ES-I3 (cell line): ENCODE results near the gene CTCF.
A peak's percentile ranks its signal among the peaks of the same experiment; 100 is the strongest.
"Not testable (repeated sequence)": the region's sequence is repeated elsewhere in the genome, so short reads cannot be mapped to it uniquely, and the experiment has no call there.

Source experiments
- H3K36me3 ChIP-seq: 2 replicates; pipeline ENCODE4 v1.6.1; 2013; ENCODE audit warnings: mild to moderate bottlenecking, low read length, control low read depth, moderate library complexity; ENCODE audit not compliant: insufficient read depth
- H3K4me1 ChIP-seq: 2 replicates; pipeline ENCODE4 v1.6.1; 2013; ENCODE audit warnings: mild to moderate bottlenecking, control low read depth, low read length; ENCODE audit not compliant: insufficient read depth
- H3K9ac ChIP-seq: 2 replicates; pipeline ENCODE4 v1.6.1; 2013; ENCODE audit warnings: low read depth, mild to moderate bottlenecking, low read length, moderate library complexity
- H3K9me3 ChIP-seq: 2 replicates; pipeline ENCODE4 v1.6.1; 2013; ENCODE audit warnings: mild to moderate bottlenecking, low read length, moderate library complexity; ENCODE audit not compliant: control insufficient read depth, insufficient read depth

Gene CTCF, protein sequence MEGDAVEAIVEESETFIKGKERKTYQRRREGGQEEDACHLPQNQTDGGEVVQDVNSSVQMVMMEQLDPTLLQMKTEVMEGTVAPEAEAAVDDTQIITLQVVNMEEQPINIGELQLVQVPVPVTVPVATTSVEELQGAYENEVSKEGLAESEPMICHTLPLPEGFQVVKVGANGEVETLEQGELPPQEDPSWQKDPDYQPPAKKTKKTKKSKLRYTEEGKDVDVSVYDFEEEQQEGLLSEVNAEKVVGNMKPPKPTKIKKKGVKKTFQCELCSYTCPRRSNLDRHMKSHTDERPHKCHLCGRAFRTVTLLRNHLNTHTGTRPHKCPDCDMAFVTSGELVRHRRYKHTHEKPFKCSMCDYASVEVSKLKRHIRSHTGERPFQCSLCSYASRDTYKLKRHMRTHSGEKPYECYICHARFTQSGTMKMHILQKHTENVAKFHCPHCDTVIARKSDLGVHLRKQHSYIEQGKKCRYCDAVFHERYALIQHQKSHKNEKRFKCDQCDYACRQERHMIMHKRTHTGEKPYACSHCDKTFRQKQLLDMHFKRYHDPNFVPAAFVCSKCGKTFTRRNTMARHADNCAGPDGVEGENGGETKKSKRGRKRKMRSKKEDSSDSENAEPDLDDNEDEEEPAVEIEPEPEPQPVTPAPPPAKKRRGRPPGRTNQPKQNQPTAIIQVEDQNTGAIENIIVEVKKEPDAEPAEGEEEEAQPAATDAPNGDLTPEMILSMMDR

DNA sequence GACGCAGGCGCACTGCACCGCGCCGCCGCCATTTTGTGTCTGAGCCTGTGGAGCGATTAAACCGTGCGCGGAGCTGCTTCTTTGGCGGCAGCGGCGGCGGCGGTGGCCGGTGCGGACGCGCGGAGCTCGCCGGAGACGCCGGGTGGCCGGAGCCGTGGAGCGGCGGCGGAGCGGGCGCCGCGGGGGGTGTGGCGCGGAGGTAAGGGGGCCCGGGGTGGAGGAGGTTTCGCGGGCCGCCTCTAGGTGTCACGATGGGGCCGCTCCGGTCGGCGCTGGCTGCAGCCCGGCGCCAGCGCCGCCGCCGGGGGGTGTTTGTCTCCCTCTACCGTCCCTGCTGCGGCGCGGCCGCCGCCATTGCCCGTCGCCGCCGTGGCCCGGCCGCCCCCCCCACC lies at the start of gene CTCF:
TSS of gene CTCF (plus strand) at position 1 of the 392 bp plus-strand sequence. CDS start 48,307 bp downstream, outside the sequence.
- Histone ChIP-seq H3K36me3 (no peaks in the 10 kb centered on the region), H3K9ac (peak within 1 kb of the TSS; percentile 91), H3K9me3 (no peaks in the 10 kb centered on the region), H3K4me1 (0 out of 2 replicates have a peak, but pooled peaks cover 4% of the 10 kb centered on the region)

DNA sequence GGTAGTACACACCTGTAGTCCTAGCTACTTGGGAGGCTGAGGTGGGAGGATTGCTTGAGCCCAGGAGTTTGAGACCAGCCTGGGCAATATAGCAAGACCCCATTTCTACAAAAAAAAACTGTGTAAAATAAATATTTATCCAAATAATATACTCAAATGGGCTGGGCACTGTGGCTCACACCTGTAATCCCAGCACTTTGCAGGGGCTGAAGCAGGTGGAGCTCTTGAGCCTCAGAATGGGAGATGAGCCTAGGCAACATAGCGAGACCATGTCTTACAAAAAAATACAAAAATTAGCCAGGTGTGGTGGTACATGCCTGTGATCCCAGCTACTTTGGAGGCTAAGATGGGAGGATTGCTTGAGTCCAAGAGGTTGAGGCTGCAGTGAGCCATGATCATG lies 48.4 kb upstream of the CTCF start:
- H3K9me3 ChIP-seq, H3K36me3 ChIP-seq, H3K9ac ChIP-seq, H3K4me1 ChIP-seq: not testable (repeated sequence)

DNA sequence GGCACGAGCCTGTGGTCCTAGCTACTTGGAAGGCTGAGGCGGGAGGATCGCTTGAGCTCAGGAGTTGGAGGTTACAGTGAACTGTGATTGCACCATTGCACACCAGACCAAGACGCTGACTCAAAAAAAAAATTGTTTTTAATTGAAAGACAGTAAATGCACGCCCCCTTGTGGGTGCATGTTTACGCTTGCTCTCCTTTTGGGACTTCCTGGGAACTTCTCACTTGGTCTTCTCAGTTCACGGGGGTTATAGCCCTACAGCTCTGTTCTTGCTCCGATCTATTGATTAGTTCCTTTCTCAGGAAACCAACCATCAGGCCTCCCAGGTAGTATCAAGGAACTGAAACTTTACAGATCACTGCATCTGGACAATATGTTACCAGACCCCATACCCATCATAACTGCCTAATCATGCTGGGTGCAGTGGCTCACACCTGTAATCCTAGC lies 47.9 kb upstream of the CTCF start:
- Histone ChIP-seq H3K9me3 (no peaks in the 10 kb centered on the region), H3K4me1 (no peaks in the 10 kb centered on the region; the same call in 1 of the 2 replicates), H3K9ac (no peak overlapping the region), H3K36me3 (no peaks in the 10 kb centered on the region)

- Histone ChIP-seq H3K9me3 (no peaks in the 10 kb centered on the region), H3K4me1 (no peaks in the 10 kb centered on the region; the same call in 1 of the 2 replicates), H3K9ac (no peak overlapping the region), H3K36me3 (no peaks in the 10 kb centered on the region)
Measured at GRCh38 chr16:67516296-67517154, 45.8 kb upstream of the CTCF start.

DNA sequence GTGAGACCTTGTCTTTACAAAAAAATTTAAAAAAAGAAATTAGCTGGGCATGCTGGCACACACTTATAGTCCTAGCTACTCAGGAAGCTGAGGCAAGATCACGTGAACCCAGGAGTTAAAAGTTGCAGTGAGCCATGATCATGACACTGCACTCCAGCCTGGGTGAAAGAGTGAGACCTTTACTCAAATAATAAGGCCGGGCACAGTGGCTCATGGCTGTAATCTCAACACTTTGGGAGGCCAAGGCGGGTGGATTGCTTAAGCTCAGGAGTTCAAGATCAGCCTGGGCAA lies 45.2 kb upstream of the CTCF start:
- Histone ChIP-seq H3K9ac (no peak overlapping the region), H3K36me3 (no peaks in the 10 kb centered on the region), H3K4me1 (no peaks in the 10 kb centered on the region; the same call in 1 of the 2 replicates), H3K9me3 (no peaks in the 10 kb centered on the region)

DNA sequence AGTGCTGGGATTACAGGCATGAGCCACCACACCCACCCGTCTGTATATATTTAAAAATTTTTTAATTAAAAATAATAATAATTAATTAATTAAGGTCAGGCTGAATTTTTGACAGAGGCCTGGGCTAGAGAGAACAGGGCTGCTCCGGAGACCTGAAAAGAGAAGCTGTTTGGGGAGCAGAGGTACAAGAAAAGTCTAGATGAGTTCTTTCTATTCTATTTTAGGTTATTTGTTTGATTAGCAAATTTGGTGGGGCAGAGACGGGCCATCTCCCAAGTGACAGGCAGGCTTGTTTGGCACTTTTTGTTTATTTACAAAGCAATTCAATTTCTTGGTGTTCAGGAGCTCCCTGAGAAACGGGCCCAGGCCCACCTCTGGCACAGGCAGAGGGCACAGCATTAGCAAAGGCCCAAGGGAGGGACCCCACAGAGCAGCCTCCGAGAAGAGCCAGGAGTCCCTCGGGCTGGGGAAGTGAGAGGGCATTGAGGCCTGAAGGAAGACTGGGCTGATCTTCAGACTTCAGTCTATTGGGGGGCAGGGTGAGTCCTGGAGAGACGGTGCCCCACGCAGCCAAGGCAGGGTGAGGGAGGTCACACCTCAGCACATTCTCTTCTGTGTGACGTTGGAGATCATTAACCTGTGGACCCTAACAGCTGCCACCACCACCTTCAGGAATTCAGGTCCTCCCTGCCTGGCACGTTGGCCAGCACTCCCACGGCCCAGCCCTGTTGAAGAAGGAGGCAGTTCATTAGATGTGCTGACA lies 44.5 kb upstream of the CTCF start:
- Histone ChIP-seq H3K9me3 (no peaks in the 10 kb centered on the region), H3K9ac (no peak overlapping the region), H3K4me1 (no peaks in the 10 kb centered on the region; the same call in 1 of the 2 replicates)

DNA sequence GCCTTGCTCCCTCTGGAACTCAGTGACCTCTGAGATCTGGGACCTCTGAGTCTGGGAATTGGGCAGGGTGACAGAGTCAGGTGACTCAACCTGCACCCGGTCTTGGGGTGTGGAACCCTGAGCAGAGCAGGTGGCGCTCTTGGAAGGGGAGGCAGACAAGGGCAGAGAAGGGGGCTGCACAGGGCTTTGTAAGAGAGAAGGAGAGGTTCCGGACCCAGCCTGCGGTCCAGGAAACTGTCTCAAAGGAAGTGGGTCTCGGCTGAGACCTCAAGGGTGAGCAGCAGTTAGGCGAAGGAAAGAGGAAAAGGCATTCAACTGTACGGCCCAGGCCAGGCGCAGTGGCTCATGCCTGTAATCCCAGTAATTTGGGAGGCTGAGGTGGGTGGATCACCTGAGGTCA lies 43.6 kb upstream of the CTCF start:
- H3K9ac ChIP-seq: no peak overlapping the region

More for the DNA sequence above, 44.5 kb upstream of the CTCF start:
- no peaks in the 10 kb centered on the region for H3K36me3 ChIP-seq

GRCh38 chr16:67519242-67519641 lies 43.1 kb upstream of the CTCF start:
- no peaks in the 10 kb centered on the region for H3K36me3 ChIP-seq
- no peak overlapping the region for H3K9ac ChIP-seq
- no peaks in the 10 kb centered on the region; the same call in 1 of the 2 replicates for H3K4me1 ChIP-seq
- no peaks in the 10 kb centered on the region for H3K9me3 ChIP-seq

More for the DNA sequence above, 43.6 kb upstream of the CTCF start:
- Histone ChIP-seq H3K4me1 (no peaks in the 10 kb centered on the region; the same call in 1 of the 2 replicates), H3K36me3 (no peaks in the 10 kb centered on the region), H3K9me3 (no peaks in the 10 kb centered on the region)

DNA sequence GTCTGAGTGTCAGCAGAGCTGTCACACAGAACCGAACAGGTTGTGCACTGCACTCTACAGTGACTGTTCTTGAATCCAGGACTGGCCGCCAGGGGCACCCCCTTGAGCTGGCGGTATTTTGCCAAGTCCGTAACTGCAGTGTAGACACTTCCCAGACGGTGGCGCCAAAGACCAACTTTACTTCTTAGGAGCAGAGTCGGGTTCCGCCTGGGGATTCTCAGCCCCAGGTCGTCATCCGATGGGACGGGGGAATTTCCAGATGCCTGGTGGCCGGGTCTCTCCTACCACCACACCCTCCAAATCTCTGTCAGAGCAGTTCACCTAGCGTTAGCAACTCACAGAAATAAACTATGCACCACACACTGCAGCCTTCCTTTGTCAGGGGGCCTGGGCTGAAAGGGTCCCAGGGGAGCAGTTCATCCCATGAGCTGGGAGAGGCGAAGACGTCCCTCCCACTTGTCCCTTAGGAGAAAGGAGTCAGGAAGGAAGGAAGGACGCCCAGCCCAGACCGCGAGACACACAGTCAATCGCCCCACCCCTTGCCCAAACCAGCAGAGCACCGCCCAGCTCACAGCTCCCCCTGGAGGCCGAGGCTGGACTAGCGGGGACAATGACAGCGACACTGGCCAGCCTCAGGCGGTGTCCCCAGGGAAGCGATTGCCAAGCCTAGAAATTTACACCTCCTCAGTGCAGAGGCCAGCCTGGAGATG lies 41.1 kb upstream of the CTCF start:
- Histone ChIP-seq H3K9ac (peak overlapping the region; percentile 44; the same call in 1 of the 2 replicates), H3K4me1 (peaks cover 2% of the 10 kb centered on the region; the same call in 1 of the 2 replicates), H3K9me3 (no peaks in the 10 kb centered on the region), H3K36me3 (no peaks in the 10 kb centered on the region)

DNA sequence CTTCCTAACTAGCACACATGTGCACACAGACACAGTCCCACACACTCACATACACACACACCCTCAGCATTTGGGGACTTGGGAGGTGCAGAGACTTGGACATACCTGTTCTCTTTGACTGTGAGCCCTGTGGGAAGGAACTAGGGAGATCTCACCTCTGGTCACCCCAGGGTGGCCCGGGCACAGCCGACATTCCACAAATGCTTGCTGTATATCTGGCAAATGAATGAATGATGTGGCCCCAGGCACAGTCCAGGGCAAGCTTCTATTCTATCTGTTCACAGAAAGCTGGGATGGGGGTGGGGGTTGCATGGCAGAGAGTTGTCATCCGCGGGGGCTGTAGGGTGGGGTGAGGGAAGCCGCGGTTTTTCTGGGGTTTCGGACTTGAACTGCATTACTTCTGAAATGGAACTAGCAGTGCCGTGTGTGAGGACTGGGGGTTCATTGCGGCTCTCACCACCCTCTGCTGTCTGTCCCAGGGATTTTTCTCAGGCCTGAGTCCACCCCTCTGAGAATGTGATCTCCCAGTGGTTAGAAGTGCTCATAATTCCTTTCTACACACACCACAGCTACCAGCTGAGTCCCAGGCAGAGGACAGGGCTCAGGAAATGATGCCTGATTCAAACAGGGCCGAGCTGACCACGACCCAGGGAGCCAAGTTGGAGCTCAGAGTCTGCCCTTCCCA lies 37.0 kb upstream of the CTCF start:
- peaks cover 2% of the 10 kb centered on the region; the same call in 1 of the 2 replicates for H3K4me1 ChIP-seq

DNA sequence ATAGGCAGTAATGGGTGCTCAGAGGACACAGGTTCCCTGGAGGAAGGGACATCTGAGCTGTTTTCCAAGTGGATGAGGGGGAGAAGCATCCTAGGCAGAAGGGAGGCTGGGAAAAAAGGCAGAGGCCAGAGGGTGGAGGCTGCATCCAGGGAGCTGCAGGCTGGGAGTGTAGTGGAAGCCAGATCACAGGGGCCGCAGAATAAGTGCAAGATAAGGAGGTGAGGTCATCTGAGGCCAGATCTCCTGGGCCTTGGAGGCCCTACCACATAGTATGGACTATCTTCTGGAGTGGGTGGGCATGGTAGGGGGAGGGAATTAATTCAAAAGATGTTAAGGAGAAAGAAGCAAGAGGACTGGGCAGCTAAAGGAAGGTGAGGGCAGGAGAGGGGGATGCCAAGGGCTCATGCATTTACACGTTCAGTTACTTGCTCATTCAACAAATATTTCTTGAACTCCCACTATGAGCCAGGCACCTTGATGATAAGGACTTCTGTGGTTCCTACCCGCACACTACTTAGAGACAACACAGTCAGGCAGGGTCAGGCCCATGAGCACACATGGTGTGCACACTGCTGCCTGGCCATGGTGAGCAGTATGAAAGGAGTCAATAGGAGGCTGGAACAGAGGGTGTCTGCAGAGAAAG lies 36.1 kb upstream of the CTCF start:
- Histone ChIP-seq H3K9ac (no peak overlapping the region), H3K4me1 (peaks cover 5% of the 10 kb centered on the region; the same call in 1 of the 2 replicates), H3K36me3 (no peaks in the 10 kb centered on the region), H3K9me3 (no peaks in the 10 kb centered on the region)

More for the DNA sequence above, 37.0 kb upstream of the CTCF start:
- no peak overlapping the region for H3K9ac ChIP-seq
- no peaks in the 10 kb centered on the region for H3K36me3 ChIP-seq
- no peaks in the 10 kb centered on the region for H3K9me3 ChIP-seq

- Histone ChIP-seq H3K4me1 (peaks cover 5% of the 10 kb centered on the region; the same call in 1 of the 2 replicates), H3K9me3 (no peaks in the 10 kb centered on the region), H3K36me3 (no peaks in the 10 kb centered on the region), H3K9ac (peak within 1 kb of the TSS; percentile 85)
Measured at GRCh38 chr16:67528222-67528869, 34.0 kb upstream of the CTCF start, which contains the start of gene RIPOR1. Gene RIPOR1 (plus strand): TSS chr16:67528829. CDS start chr16:67538447, 9,618 bp downstream.
